Activated T-cell treated with anti-CD3 and anti-CD28 coated beads for 4 hours (primary cell): ENCODE results near the gene VOPP1.
A peak's percentile ranks its signal among the peaks of the same experiment; 100 is the strongest.

Source experiments
- DNase-seq: peaks from one replicate; pipeline ENCODE4 v3.0.0-alpha.2; 2020

Gene VOPP1

GRCh38 chr7:55553024-55553345 lies 19.3 kb downstream of the VOPP1 start:
- DNase-seq = no peak

GRCh38 chr7:55552320-55553023 lies 19.8 kb downstream of the VOPP1 start:
- no peak for DNase-seq

GRCh38 chr7:55550841-55551537 lies 21.3 kb downstream of the VOPP1 start:
- no peak for DNase-seq

GRCh38 chr7:55550010-55550663 lies 22.2 kb downstream of the VOPP1 start:
- DNase-seq = no peak

- DNase-seq = no peak
These were observed 22.8 kb downstream of the VOPP1 start for GRCh38 chr7:55549457-55549856.

- DNase-seq = no peak
These were observed 24.0 kb downstream of the VOPP1 start for GRCh38 chr7:55548295-55548731.

- DNase-seq = peak; percentile 26
These were observed 25.5 kb downstream of the VOPP1 start for GRCh38 chr7:55546814-55547213.

- no peak for DNase-seq
These were observed 26.8 kb downstream of the VOPP1 start for GRCh38 chr7:55545496-55545895.

- no peak for DNase-seq
These were observed 32.0 kb downstream of the VOPP1 start for GRCh38 chr7:55540226-55540858.

GRCh38 chr7:55539380-55539779 lies 32.9 kb downstream of the VOPP1 start:
- no peak for DNase-seq

GRCh38 chr7:55538538-55538937 lies 33.8 kb downstream of the VOPP1 start:
- no peak for DNase-seq

- DNase-seq = no peak
These were observed 34.8 kb downstream of the VOPP1 start for GRCh38 chr7:55537458-55537990.

- DNase-seq = no peak
These were observed 35.5 kb downstream of the VOPP1 start for GRCh38 chr7:55536619-55537457.

- DNase-seq = no peak
These were observed 36.7 kb downstream of the VOPP1 start for GRCh38 chr7:55535617-55536016.

GRCh38 chr7:55534916-55535590 lies 37.2 kb downstream of the VOPP1 start:
- DNase-seq = no peak

- DNase-seq = peak; percentile 25
These were observed 37.9 kb downstream of the VOPP1 start for GRCh38 chr7:55534262-55534915.

GRCh38 chr7:55533729-55534080 lies 38.6 kb downstream of the VOPP1 start:
- DNase-seq = no peak

- DNase-seq = peak; percentile 48
These were observed 39.1 kb downstream of the VOPP1 start for GRCh38 chr7:55533050-55533728.

GRCh38 chr7:55532150-55532917 lies 40.0 kb downstream of the VOPP1 start:
- no peak for DNase-seq

GRCh38 chr7:55531536-55531935 lies 40.8 kb downstream of the VOPP1 start:
- DNase-seq = no peak
